Right lobe of liver (tissue), 6 donors: ENCODE results near the gene PKP4. TPM values are rescaled to one million over a fixed set of nuclear protein-coding genes. Genes with fewer than 3 reads are reported as not detected.

Experiments
- ATAC-seq, 4 donors: fragments of 200-7000 bp; cut with Tn5 transposase; one replicate each; pipeline ENCODE4 v1.9.1; 2020; ENCODE audit warnings: mild to moderate bottlenecking in 4 of 4, moderate library complexity in 4 of 4
- DNase-seq, 3 donors: peaks; one replicate each; pipeline ENCODE4 v3.0.0-alpha.2; 2020
- H3K27ac ChIP-seq, 3 donors: fragments of 200-600 bp; one replicate each; pipeline ENCODE4 v1.8.0; 2022
- H3K27me3 ChIP-seq, 2 donors: fragments of 200-600 bp; one replicate each; pipeline ENCODE4 v1.8.0; 2022
- H3K36me3 ChIP-seq, 4 donors: fragments of 200-600 bp; sonication (generic) in 1 of 4; one replicate each; pipeline versions ENCODE4 v1.5.1 to v1.8.0; 2017 to 2022; ENCODE audit warnings: control low read depth in 1 of 4
- H3K4me1 ChIP-seq, 4 donors: fragments of 200-600 bp; sonication (generic) in 1 of 4; one replicate each; pipeline versions ENCODE4 v1.5.1 to v1.8.0; 2017 to 2022; ENCODE audit warnings: control low read depth in 1 of 4
- H3K4me3 ChIP-seq, 3 donors: fragments of 200-600 bp; one replicate each; pipeline ENCODE4 v1.8.0; 2022
- H3K9me3 ChIP-seq, 4 donors: fragments of 200-600 bp; sonication (generic) in 1 of 4; one replicate each; pipeline versions ENCODE4 v1.5.1 to v1.8.0; 2017 to 2022; ENCODE audit warnings: control low read depth in 1 of 4
- POLR2A ChIP-seq: fragments of 450-650 bp; IDR thresholded peaks from one replicate; pipeline ENCODE4 v1.6.1; 2017; ENCODE audit warnings: antibody characterized with exemption, mild to moderate bottlenecking
- WGBS: methylation state at CpG from one replicate; pipeline ENCODE4 v1.1.6; 2018; ENCODE audit warnings: low coverage, low lambda C conversion rate; ENCODE audit not compliant: insufficient coverage; ENCODE audit errors: missing lambda C conversion rate; 5-methylcytosine and 5-hydroxymethylcytosine counted together
- intact Hi-C, 2 donors: fragments of 100-400 bp; cut with DNase I; formaldehyde crosslinking; loops; one replicate each; pipeline versions ENCODE4 v1.11.2 to v1.14.1; 2022
- total RNA-seq, 6 experiments: library from RNA; depleted of rRNA in 2 of 6; stranded (reverse); fragments of >200 nt in 2 of 6; fragmentation: NEBNext Ultra II Directional in 3 of 6; extraction: Animal tissue kit (Norgen Biotek cat#: 25700) in 3 of 6; gene quantifications; one replicate each; pipeline versions ENCODE4 v1.1.0 to v1.2.4, GENCODE V29; 2016 to 2023
- TF ChIP-seq, protein P1 (sequence below), 4 donors: fragments of 200-600 bp in 3 of 4; fragments of 450-650 bp in 1 of 4; IDR thresholded peaks; one replicate each; pipeline versions ENCODE4 v1.5.1 to v1.8.0; 2016 to 2022; ENCODE audit warnings: antibody characterized with exemption in 4 of 4, mild to moderate bottlenecking in 2 of 4
- donor health status: DM: no; HTN: yes; CAD: no.
- donor health status: DM: no; HTN: no; CAD: no.
- donor health status: DM: no; HTN: no; CAD: no.
- donor health status: DM: no; HTN: yes; CAD: no.
- donor health status: DM: no; HTN: yes; CAD: no.

Gene PKP4
- total RNA-seq, 6 experiments from 2014 or later = 27.2 to 41.6 (median 33.2) TPM

GRCh38 chr2:158645299-158645698 lies 188.5 kb downstream of the PKP4 start:
- H3K27ac ChIP-seq = no peak overlapping the region
- TF ChIP-seq, protein P1, sequence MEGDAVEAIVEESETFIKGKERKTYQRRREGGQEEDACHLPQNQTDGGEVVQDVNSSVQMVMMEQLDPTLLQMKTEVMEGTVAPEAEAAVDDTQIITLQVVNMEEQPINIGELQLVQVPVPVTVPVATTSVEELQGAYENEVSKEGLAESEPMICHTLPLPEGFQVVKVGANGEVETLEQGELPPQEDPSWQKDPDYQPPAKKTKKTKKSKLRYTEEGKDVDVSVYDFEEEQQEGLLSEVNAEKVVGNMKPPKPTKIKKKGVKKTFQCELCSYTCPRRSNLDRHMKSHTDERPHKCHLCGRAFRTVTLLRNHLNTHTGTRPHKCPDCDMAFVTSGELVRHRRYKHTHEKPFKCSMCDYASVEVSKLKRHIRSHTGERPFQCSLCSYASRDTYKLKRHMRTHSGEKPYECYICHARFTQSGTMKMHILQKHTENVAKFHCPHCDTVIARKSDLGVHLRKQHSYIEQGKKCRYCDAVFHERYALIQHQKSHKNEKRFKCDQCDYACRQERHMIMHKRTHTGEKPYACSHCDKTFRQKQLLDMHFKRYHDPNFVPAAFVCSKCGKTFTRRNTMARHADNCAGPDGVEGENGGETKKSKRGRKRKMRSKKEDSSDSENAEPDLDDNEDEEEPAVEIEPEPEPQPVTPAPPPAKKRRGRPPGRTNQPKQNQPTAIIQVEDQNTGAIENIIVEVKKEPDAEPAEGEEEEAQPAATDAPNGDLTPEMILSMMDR (IDR thresholded peaks at IDR 0.05) = no peak
- TF ChIP-seq POLR2A = no peak
- H3K27me3 ChIP-seq = no peaks in the 10 kb centered on the region
- no peaks in the 10 kb centered on the region for H3K9me3 ChIP-seq
- WGBS = 93% methylated on average over 6 of the region's 6 CpGs
- no peak for DNase-seq
- no peaks in the 10 kb centered on the region for H3K4me1 ChIP-seq
- ATAC-seq = no peak
- intact Hi-C loops = no loop called here
- no peak overlapping the region for H3K4me3 ChIP-seq
- peaks cover 0 to 2% (median 0%) of the 10 kb centered on the region in 4 donors for H3K36me3 ChIP-seq

GRCh38 chr2:158647436-158648231 lies 190.9 kb downstream of the PKP4 start:
- TF ChIP-seq, protein P1 (IDR thresholded peaks at IDR 0.05) = no peak
- no peak for TF ChIP-seq POLR2A
- ATAC-seq = no peak
- intact Hi-C loops = no loop called here
- no peaks in the 10 kb centered on the region for H3K4me1 ChIP-seq
- peaks cover 0 to 2% (median 0%) of the 10 kb centered on the region in 4 donors for H3K36me3 ChIP-seq
- no peak overlapping the region for H3K4me3 ChIP-seq
- DNase-seq = no peak
- H3K27me3 ChIP-seq = no peaks in the 10 kb centered on the region
- H3K27ac ChIP-seq = no peak overlapping the region
- 92% methylated on average over 2 of the region's 2 CpGs for WGBS
- no peaks in the 10 kb centered on the region for H3K9me3 ChIP-seq

DNA sequence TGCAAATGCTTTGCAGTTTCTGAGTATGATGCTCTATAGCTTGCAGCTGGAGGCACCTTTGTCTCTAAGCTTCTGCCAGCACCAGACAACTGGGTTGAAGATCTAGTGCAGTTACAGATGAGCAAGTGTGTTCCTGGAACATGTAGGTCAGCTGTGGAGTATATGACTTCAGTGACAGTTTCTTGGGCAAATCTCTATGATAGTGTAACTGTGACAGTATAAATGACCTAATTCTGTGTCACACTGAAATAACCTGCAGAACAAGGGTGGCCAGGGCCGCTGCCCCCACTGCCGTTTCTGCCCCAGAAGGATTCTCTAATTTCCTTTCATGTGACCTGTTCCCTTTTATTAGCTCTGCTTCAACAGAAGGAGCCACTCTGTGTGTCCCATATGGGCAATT lies 193.1 kb downstream of the PKP4 start:
- intact Hi-C loops = no loop called here
- DNase-seq = no peak
- H3K4me3 ChIP-seq = no peak overlapping the region
- no peak for ATAC-seq
- no peaks in the 10 kb centered on the region for H3K27me3 ChIP-seq
- TF ChIP-seq, protein P1 (IDR thresholded peaks at IDR 0.05) = no peak
- TF ChIP-seq POLR2A = no peak
- no peak overlapping the region for H3K27ac ChIP-seq
- H3K9me3 ChIP-seq = no peaks in the 10 kb centered on the region
- 95% methylated on average over 2 of the region's 2 CpGs for WGBS
- no peaks in the 10 kb centered on the region for H3K4me1 ChIP-seq
- no peaks in the 10 kb centered on the region for H3K36me3 ChIP-seq

DNA sequence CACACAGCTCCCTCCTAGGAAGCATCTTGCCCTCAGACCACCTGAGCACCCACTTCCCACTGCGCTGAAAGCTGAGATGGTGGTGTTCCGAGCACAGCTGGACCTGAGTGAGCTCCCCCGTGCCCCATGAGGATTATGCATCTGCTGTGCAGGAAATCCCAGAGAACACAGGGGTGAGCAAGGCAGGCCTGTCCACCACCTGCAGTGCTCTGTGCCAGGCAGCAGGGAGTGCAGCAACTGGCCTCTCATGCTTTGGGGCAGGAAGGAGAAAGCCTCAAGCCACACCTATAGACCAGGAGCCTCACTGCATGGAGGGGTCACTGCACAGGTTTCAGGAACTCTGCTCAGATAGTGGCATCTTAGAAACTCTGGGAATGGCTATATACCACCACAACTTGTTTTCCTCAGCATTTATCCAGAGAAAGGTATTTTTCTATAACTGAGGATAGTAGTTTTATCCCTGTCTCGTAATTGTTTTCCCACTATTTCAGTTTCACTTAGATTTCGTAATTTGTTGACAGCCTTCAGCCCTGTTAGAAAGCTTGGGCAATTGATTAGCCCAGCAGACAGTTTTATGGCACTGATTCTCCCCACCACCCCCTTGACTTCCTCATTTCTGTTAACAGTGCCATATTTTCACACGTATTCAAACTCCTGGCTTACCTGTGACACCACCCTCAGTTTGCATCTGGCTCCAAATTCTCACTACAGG lies 194.1 kb downstream of the PKP4 start:
- no peak overlapping the region for H3K27ac ChIP-seq
- intact Hi-C loops = no loop called here
- WGBS = 78% methylated on average over 6 of the region's 6 CpGs
- H3K27me3 ChIP-seq = no peaks in the 10 kb centered on the region
- DNase-seq (no peak), ATAC-seq (peak; percentile 20 to 64 (median 34))
- no peak for TF ChIP-seq POLR2A
- TF ChIP-seq, protein P1 (IDR thresholded peaks at IDR 0.05) = no peak
- no peaks in the 10 kb centered on the region for H3K9me3 ChIP-seq
- H3K36me3 ChIP-seq = no peaks in the 10 kb centered on the region
- H3K4me1 ChIP-seq = no peaks in the 10 kb centered on the region
- no peak overlapping the region for H3K4me3 ChIP-seq
